HG03060 (cell line): ENCODE results near the gene IFNA17.
"Not testable (repeated sequence)": the region's sequence is repeated elsewhere in the genome, so short reads cannot be mapped to it uniquely, and the experiment has no call there.

Experiments used
- ATAC-seq: cut with Tn5 transposase; IDR thresholded peaks from one replicate; pipeline ENCODE4 v1.9.1; 2021; ENCODE audit warnings: low read depth, moderate number of reproducible peaks; ENCODE audit not compliant: unreplicated experiment

IFNA17 gene

DNA sequence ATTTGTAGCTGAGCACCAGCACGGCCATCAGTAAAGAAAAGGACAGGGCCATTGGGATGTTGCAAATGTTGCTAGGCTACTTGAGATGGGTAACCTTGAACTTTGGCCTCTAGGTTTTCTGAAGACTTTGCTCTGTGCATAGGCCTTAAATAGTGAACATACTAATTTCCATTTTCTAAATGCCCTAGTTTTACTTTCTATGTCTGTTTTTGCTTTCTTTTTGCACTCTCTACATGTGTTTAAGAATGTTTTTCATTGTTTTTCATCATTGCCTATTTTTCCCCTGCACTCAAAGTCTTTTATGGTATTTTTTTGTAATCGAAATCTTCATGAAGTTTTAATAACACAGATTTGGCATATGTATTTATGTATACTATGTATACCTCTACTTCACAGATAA lies at the start of gene IFNA17:
TSS of gene IFNA17 (minus strand) at position 101 of the 400 bp plus-strand sequence. CDS start at position 52, 49 bp downstream.
- no peak for ATAC-seq

DNA sequence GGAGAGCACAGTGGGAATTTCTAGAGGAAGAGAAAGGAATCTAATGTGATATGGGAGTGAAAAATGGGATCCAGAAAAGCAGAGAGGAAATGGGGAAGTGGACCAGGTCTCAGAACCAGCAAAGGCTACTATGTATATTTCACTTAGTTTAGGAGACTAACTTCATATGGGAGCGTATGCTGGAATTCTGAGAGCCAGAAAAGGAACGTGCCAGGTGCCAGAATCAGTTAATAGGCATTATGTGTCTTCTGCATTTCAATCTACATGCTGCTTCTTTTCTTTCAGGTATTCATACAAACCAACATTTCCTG lies 40.3 kb upstream of the IFNA17 start:
- ATAC-seq: no peak

DNA sequence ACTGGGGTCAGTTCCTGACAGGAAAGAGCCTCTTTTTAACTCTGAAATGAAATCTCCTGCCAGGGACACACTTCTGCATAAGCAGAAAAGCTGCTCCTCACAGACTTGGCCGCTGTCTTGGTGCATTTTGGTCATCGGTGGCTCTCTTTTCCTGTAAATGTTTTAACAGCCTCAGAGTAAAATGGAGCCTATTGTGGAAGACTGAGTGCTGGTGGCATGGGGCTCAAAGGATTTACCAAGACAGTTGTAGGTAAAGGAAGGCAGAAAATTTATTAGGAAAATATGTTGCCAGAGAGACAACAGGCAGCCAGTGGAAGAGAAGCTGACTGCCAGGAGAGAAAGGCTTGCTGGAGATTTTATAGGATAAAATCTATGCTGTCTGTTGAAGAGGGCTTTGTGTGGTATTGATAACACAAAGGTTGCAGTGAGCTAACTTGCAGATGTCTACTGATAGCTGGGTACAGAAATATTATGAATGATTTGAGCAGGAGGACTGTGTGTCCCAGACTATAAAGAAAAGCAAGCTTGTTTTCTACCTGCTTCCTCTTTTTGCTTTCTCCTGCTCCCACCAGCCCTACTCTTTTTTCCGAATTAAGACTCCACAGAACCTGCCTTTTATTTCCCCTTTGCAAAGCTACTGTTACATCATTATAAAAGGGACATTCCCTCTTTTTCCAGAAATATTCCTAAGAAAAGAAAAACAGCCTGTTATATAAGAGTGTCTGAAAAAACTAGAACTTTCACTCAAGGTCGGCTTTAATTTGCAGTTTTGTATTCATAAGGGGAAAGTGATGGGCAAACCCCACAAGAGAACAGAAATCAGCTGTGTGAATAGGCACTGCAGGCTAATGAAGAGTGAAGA lies 39.7 kb upstream of the IFNA17 start:
- no peak for ATAC-seq

DNA sequence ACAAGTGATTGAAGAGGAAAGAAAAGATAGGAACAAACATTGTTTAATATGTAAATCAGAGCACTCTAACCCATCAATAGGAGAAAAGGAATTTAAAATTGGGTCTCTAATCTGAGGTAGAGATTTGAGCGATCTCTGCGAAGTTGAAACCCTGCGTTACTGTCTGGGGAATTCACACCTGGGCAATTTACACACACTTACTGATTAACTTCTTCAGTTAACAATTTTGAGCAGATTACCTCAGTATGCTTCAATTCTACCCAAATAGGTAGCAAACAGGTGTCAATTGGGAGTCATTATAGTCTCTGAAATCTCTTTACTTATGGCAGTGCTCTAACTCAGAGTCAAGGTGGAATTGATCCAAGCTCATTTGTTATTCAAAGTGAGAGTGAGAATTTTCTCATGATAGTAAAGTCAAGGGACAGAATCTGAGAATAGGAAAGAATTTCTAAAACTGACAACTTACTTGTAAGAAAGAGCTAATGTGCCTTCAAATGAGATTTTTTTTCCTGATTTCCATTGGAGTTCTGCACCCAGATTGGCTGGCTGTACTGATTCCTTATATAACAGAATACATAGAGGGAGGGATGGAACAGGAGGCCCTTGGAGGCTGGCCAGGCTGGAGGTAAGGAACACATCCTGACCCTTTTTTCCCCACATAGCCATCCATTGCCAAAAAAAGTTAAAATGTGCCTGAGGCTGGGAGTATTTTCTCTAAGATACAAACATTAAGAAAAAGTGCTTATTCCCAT lies 38.9 kb upstream of the IFNA17 start:
- ATAC-seq: no peak

DNA sequence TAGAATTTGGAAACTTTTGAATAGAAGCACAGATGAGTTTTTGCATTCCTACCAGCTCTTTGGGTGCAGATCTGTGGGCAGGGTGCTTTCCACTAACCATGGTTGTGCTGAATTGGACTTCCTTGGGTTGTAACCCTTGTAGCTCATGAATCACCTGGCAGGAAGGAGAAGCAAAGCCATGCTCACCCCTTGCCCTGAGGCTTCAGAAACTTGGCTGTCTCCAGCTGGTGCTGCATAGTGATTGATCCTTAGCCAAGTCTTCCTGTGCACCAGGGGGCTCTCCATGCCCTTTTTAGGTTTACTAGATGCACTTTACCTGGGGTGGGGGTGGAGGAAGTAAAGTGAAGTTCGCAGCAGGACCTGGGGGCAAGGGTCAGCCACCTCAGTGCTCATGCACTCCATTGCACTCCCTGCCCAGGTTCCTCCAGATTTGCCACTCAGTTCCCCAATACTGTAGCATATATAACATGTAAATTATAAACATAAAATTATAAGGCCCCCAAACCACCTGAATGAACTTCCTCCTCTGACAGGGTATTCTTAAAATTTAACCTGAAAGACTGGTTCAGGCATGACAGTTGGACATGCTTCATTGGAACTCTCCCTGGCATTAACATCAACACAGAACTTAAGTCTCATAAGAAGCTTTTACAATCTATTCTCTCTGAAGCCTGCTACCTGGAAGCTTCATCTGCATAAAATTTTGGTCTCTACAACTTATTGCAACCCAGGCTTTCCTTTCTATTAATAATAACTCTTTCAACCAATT lies 37.6 kb upstream of the IFNA17 start:
- ATAC-seq: no peak

DNA sequence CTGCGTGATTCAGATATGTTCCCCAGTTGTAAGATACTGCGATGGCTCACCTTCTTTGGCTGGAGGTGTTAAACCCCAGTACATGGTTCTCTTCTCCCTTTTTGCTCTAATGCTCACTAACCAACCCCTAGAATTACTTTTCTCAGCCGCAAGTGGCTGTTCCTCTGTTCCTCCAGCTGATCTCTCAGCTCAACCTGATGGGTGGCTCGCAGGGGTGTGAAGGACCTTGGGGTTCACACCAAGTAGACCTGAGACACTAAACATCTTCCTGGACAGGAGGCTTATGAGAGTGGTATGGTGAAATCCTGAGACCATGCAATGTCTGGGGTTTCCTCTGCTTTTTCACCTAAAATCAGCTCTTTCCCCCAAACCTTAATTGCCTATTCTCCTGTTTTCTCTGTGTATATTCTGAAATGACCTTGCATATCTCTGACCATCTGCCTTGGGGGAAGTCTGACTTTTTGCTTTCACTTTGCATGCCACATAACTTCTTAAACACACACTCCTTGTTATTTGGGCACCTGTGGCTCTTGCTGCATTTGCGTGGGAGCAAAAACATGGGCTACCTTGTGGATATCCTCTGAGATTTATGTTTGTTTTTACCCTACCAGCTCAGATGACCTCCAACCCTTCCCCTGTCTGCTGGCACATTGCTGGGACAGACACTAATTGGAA lies 27.7 kb upstream of the IFNA17 start:
- no peak for ATAC-seq

DNA sequence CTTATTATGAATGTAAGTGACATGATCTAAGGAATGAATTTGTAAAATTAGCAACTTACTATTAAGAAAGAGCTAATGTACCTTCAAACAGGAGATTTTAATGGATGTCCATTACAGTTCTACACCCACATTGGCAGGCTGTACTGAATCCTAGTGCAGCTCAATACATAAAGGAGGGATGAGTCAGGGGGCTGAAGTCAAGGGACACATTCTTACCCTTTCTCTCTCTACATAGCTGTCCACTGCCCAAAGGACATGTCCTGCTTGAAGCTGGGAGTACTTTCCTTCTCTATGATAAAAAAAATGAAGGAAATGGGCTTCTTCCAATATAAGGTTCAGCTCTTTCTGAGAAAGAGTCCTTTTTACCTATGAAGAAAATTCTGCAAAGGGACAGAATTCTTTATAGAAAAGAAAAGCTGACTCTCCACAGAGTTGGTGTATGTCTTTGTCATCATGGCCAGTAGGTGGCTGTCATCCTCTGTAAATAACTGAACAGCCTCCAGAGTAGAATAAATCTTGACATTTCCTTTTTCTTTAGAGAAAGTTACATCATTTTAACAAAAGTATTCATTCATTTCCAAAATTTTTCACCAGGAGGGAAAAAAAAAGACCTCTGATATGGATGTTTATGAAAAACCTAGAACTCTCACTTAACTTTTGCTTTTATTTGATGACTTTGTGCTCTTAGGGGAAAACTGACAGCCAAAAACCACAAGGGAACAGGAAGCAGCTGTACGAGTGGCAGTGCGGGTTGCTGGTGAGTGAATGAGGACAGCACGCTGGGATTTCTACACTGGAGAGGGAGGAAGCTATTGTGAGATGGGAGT lies 24.9 kb upstream of the IFNA17 start:
- peak; percentile 68 for ATAC-seq

DNA sequence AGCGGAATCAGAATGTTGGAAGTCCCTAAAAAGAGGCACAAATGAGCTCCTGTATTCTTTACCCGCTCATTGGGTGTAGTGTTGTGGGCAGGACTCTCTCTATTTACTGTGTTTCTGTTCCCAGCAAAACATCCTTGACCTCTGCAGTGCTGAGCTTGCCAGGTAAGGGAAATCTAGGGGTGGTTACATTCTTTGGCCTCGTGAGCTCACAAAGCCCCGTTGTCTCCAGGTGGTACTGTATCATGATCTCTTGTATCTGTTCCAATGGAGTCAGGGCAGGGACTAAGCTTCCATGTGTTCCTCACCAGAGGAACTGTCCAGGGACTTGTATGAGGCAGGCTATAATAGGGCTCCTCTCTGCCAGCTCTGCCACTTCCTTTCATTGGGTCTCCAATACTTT lies 23.6 kb upstream of the IFNA17 start:
- no peak for ATAC-seq

DNA sequence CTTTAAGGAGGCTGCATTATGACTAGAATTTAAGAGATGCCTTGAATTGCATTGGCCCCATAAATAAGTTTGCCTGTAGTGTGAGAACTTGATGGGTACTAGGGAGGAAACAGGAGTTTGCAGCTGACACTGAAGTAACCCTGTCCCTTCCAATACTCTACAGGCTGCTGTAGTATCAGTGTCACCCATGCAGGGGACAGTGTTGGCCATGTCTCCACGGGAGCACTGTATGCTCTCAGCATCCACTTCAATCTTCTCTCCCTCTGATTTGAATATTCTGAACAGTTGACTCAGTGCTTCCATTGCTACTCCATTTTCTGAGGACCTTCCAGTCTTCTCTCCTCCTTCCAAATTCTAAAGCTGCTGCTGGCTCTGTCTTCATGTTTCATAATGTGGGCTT lies 23.2 kb upstream of the IFNA17 start:
- no peak for ATAC-seq

DNA sequence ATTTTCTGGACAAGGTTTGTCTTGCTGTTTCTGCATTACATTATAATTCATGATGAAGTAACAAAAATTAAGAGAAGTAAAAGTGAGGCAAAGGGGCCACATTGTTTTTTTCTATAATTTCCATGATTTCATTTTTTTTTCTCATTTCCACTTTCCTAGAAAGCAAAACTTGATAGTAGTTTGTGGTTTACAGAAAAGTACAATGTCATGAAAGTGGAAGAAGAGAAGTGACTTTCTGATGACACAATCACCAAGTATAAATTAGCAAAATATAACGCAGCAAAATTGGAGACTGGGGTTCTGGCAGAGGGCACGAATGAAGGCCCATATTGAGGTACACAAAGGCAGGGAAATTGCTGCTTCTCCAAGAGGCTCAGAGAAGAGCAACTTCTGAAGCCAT lies 16.8 kb upstream of the IFNA17 start:
- no peak for ATAC-seq

DNA sequence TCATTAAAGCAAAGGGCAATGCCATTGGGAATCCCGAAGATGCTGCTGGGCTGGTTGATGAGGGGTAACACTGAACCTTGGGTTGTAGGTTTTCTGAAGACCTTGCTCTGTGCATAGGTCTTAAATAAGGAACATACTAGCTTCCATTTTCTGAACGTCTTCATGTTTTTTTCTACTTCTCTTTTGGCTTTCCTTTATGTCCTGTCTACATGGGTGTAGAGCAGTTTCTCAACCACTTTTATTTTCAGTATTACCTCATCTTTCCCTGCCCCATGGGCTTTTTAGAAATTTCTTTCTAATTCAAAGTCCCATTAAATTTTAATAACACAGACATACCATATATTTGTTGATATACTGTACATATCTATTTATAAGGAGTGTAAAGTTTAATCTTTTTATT lies 11.9 kb upstream of the IFNA17 start, which contains the start of gene IFNA14:
TSS of gene IFNA14 (minus strand) at position 95 of the 400 bp plus-strand sequence. CDS start at position 25, 70 bp downstream.
- ATAC-seq: no peak

DNA sequence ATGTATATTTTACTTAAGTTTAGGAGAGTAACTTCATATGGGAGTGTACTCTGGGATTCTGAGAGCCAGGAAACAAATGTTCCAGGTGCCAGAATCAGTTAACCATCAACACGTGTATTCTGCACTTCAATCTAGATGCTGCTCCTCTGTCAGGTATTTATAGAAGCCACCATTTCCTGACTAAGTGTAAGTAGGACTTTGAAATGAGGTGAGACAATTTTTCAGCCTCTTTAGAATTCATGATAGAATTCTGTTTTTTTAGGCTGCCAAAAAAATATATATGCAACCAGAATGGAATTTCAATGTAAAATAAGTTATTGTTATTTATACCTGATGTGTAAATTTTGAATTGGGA lies 8.3 kb upstream of the IFNA17 start:
- not testable (repeated sequence) for ATAC-seq

DNA sequence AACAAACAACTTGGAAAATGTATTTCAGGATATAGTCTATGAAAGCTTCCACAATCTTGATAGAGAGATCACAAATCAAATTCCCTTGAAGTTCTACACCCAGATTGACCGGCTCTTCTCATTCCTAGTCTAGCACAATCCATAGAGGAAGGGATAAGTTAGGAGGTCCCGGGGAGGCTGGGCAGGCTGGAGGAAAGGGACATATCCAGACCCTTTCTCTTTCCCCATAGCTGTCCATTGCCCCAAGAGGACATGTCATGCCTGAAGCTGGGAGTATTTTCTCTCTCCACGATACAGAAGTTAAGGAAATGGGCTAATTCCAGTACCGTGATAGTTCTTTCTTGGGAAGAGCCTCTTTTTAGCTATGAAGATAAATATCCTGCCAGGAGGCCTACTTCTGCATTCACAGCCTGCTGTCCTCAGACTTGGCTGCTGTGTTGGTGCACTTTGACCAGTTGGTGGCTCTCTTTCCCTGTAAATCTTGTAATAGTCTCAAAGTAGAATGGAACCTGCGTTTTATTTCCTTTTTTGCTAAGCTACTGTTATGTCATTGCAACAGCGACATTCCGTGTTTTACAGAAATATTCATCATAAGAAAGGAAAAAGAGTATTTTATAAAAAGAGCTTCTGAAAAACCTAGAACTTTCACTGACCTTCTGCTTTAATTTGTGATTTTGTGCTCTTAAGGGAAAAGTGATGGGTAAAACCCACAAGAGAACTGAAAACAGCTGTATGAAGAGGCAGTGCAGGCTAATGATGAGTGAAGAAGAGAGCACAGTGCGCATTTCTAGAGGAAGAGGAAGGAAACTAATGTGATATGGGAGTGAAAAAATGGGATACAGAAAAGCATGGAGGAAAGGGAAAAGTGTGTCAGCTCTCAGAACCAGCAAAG lies 7.7 kb upstream of the IFNA17 start:
- peak; percentile 71 for ATAC-seq

DNA sequence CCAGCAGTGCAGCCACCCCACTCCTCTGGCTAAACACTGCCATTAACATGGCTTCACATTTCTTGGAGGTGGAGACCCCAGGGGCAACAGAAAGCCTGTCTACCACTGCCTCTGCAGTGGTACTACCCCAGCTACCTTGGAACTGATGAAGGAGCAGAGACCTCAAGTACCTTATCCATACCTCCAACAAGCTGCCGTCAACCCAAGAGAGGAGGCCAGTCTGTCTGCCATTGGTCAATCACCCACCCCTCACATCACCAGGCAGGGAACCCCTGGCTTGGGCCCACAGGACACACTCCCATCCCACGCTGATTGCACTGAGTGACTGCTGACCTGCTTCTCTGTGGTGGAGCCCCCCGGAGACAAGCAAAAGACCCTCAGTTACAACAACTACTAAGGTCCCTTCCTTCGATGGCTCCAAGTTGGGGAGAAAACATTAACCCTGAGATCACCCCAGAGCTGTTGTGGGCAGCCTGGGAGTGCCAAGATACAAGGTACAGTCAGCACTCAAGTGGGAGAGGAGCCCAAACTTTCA lies 6.2 kb upstream of the IFNA17 start:
- ATAC-seq: no peak

DNA sequence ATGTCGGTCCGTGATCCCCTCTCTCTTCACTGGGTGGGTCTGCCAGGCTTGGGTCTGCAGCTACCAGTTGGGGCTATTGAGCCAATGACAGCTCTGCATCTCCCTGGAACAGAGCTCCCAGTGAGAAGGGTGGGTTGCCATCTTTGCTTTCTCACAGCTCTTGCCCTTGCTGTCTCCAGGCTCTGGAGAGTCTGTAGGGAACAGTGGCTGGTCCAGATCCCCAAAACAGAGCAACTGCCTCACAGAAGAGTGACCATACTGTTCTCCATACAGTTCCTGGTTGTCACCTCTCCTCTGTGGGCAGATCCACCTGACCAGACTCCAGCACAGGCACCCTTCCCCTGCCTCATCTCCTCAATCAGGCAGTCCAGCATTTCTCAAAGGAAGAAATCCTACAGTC lies 5.2 kb upstream of the IFNA17 start:
- no peak for ATAC-seq

DNA sequence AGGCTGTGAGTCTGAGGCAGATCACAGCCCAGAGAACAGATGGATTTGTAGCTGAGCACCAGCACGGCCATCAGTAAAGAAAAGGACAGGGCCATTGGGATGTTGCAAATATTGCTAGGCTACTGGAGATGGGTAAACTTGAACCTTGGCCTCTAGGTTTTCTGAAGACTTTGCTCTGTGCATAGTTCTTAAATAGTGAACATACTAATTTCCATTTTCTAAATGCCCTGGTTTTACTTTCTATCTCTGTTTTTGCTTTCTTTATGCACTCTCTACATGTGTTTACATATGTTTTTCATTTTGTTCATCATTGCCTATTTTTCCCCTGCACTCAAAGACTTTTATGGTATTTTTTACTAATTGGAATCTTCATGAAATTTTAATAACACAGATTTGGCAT lies 10.8 kb downstream of the IFNA17 start, which contains the start of gene IFNA16:
TSS of gene IFNA16 (minus strand) at position 101 of the 400 bp plus-strand sequence. CDS start at position 95, 6 bp downstream.
- not testable (repeated sequence) for ATAC-seq

DNA sequence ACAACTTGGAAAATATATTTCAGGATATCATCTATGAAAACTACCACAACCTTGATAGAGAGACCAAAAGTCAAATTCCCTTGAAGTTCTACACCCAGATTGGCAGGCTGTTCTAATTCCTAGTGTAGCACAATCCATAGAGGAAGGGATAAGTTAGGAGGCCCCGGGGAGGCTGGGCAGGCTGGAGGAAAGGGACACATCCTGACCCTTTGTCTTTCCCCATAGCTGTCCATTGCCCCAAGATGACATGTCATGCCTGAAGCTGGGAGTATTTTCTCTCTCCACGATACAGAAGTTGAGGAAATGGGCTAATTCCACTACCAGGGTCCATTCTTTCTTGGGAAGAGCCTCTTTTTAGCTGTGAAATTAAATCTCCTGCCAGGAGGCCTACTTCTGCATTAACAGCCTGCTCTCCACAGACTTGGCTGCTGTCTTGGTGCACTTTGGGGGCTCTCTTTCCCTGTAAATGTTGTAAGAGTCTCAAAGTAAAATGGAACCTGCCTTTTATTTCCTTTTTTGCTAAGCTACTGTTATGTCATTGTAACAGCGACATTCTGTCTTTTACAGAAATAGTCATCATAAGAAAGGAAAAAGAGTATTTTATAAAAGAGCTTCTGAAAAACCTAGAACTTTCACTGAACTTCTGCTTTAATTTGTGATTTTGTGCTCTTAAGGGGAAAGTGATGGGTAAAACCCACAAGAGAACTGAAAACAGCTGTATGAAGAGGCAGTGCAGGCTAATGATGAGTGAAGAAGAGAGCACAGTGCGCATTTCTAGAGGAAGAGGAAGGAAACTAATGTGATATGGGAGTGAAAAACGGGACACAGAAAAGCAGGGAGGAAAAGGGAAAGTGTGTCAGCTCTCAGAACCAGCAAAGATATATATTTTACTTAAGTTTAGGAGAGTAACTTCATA lies 14.4 kb downstream of the IFNA17 start:
- not testable (repeated sequence) for ATAC-seq
